Activated gamma-delta T cell treated with Interleukin-2 at 50 U/mL for 16 hours (primary cell): ENCODE measurements around the gene DIP2C.
"Not testable (repeated sequence)": the region's sequence is repeated elsewhere in the genome, so short reads cannot be mapped to it uniquely, and the experiment has no call there.

Experiments used
- DNase-seq: peaks from one replicate; pipeline ENCODE4 v3.0.0-alpha.2; 2020

The DIP2C gene

GRCh38 chr10:378930-379704, 310.4 kb downstream of the DIP2C start:
- no peak for DNase-seq

GRCh38 chr10:378230-378929, 311.1 kb downstream of the DIP2C start:
- no peak for DNase-seq

GRCh38 chr10:377228-377627, 312.2 kb downstream of the DIP2C start:
- no peak for DNase-seq

- no peak for DNase-seq
Measured at GRCh38 chr10:375815-376505, 313.5 kb downstream of the DIP2C start.

GRCh38 chr10:374354-374753, 315.1 kb downstream of the DIP2C start:
- no peak for DNase-seq

- DNase-seq, result no peak
Measured at GRCh38 chr10:373526-374309, 315.8 kb downstream of the DIP2C start.

GRCh38 chr10:373015-373414, 316.5 kb downstream of the DIP2C start:
- no peak for DNase-seq

- DNase-seq, result no peak
Measured at GRCh38 chr10:372566-372965, 316.9 kb downstream of the DIP2C start.

- no peak for DNase-seq
Measured at GRCh38 chr10:371515-371914, 318.0 kb downstream of the DIP2C start.

- no peak for DNase-seq
Measured at GRCh38 chr10:370449-370825, 319.0 kb downstream of the DIP2C start.

- no peak for DNase-seq
Measured at GRCh38 chr10:369684-370448, 319.6 kb downstream of the DIP2C start.

- no peak for DNase-seq
Measured at GRCh38 chr10:369221-369683, 320.2 kb downstream of the DIP2C start.

GRCh38 chr10:368579-369220, 320.8 kb downstream of the DIP2C start:
- no peak for DNase-seq

GRCh38 chr10:368107-368506, 321.4 kb downstream of the DIP2C start:
- not testable (repeated sequence) for DNase-seq

GRCh38 chr10:367636-368035, 321.8 kb downstream of the DIP2C start:
- no peak for DNase-seq

GRCh38 chr10:366186-366585, 323.3 kb downstream of the DIP2C start:
- no peak for DNase-seq

GRCh38 chr10:364267-364775, 325.1 kb downstream of the DIP2C start:
- no peak for DNase-seq

- no peak for DNase-seq
Measured at GRCh38 chr10:363152-363551, 326.3 kb downstream of the DIP2C start.

- no peak for DNase-seq
Measured at GRCh38 chr10:361203-362081, 328.0 kb downstream of the DIP2C start.

GRCh38 chr10:360653-361052, 328.8 kb downstream of the DIP2C start:
- no peak for DNase-seq
